Esophagus mucosa (tissue), 1 donor: ENCODE data around the gene TMC8. TPM values are rescaled to one million over a fixed set of nuclear protein-coding genes. Genes with fewer than 3 reads are reported as not detected.
"Not testable (repeated sequence)": the region's sequence is repeated elsewhere in the genome, so short reads cannot be mapped to it uniquely, and the experiment has no call there.

Experiments
- ATAC-seq: fragments of 200-7000 bp; cut with Tn5 transposase; one replicate; pipeline ENCODE4 v1.9.1; 2020
- total RNA-seq: library from RNA; stranded (reverse); gene quantifications from one replicate; pipeline ENCODE4 v1.2.4, GENCODE V29; 2023
- donor health status: DM: yes; HTN: yes; CAD: no.

TMC8 gene
- total RNA-seq, 1 donor from 2014 or later = 2.0 TPM

DNA sequence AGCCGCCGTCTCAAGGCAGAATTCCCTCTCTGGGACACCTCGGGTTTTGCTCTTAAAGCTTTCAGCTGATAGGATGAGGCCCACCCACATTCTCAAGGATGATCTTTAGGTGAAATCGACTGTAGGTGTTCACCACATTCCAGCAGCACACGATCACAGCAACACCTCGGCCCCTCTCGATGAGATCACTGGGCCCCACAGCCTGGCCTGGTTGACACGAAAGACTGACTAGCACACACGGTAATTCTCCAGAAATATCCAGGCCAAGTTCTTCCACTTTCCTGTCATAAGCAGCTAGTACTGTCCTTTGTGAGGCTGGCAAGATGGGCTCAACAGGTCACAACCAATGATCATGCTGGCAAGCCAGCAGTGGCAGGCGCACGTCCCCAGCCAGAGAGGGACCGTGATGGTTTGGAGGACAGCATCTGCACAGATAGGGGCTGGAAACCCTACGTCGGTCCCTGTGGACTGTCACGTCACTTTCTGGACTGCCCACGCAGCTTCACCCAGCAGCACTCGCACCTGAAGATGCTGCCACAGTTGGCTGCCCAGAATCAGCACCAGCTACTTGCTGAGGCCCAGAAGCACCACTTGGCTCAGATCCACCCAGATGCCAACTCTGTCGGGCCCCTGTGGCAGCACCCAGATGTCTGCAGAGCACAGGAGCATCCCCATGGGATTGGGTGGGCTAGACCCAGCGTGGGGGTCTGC, 19.4 kb upstream of the TMC8 start:
- no peak for ATAC-seq

DNA sequence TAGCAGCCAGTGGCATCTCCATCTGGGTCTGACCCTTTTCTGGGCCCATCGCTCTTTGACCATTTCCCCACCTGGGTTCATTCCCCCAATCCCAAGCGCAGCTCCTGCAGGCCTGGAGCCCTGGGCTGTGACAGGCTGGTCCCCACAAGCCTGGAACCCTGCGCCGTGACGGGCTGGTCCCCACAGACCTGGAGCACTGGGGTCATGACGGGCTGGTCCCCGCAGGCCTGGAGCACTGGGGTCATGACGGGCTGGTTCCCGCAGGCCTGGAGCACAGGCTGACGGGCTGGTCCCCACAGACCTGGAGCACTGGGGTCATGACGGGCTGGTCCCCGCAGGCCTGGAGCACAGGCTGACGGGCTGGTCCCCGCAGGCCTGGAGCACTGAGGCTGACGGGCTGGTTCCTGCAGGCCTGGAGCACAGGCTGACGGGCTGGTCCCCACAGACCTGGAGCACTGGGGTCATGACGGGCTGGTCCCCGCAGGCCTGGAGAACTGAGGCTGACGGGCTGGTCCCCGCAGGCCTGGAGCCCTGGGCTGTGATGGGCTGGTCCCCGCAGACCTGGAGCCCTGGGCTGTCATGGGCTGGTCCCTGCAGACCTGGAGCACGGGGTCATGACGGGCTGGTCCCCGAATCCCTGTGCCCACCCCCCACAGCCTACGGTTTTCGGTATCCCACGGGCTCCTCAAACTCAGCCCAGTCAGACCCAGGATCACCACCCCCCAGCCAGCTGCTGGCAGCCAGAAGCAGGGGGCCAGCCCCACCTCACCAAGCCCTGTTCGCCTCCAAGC, 18.6 kb upstream of the TMC8 start:
- peak; percentile 1 for ATAC-seq

DNA sequence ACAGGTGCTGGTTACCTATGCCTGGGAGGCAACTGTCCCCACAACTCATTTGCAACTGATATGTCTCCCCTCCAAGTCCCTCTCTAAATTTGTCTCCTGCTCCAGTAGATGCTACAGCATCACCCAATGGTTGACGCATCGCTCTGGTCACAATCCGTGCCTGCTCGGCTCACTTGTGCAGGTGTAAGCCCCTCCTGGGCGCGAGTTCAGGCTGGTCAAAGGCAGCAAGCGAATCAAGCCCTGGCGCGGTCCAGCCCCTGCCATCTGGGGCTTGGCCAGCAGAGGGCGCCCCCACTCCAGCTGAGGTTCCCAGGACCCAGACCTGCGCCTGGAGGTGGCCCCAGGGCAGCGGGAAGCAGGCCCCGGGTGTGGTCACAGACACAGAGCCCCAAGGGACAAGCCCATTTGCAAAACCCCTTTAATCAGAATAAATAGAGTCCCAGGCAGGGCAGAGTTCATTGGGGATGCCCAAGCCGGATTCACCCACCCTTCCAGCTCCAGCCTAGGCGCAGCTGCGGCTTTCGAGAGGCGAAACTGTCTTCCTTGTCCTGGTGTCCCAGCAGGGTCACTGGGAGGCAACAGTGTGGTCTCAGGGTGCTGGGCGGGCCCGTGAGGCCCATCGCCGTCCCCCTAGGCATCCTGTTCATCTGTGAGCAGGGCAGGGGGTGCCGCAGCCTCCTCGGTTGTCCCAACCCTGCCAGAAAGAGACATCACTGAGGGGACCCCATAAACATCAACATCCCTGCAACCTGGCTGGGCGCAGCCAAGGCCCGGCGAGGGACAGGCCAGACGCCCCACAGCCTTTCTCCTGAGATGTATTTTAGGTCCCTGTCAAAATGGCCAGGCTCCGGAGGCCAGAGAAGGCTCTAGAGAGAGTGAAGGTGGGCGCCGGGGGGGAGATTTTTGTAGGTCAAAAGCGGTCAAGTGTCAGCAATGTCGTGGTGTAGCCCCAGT, 17.8 kb upstream of the TMC8 start:
- peak; percentile 76 for ATAC-seq

DNA sequence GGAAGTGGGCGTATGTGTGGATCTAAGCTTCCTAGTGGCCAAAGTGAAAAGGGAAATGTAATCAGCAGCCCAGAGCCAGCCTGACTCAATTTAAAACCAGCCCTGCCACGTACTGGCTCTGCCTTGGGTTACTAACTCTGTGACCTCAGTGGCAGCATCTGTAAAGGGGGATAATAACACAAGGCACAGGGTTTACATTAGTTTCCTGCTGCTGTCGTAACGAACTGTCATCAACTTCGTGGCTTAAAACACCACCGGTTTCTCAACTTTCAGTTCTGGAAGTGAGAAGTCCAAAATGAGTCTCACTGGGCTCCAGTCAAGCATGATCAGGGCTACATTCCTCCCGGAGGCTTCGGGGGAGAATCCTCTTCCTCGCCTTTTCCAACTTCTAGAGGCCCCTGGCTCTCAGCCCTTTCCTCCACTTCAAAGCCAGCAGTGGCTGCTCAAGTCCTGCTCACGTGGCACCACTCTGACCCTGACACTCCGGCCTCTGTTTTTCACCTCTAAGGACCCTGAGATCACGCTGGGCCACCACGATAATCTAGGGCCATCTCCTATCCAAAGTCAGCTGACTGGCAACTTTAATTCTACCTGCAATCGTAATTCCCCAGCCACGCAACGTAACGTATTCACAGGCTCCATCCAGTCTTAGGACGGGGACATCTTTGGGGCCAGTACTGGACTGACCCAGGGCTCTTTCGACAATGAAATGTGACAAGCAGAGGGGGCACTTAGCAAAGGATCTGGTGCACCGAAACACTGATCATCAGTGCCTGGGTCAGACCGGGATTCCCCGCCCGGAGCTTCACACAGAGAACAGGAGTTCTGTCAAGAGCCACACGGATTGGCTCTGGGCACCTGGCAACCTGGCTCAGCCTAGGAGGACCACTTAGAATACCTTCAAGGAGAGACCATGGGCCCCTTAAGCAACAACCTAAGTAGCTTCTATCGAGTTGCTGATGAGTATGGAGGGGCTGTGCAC, 16.5 kb upstream of the TMC8 start:
- ATAC-seq = peak; percentile 26

DNA sequence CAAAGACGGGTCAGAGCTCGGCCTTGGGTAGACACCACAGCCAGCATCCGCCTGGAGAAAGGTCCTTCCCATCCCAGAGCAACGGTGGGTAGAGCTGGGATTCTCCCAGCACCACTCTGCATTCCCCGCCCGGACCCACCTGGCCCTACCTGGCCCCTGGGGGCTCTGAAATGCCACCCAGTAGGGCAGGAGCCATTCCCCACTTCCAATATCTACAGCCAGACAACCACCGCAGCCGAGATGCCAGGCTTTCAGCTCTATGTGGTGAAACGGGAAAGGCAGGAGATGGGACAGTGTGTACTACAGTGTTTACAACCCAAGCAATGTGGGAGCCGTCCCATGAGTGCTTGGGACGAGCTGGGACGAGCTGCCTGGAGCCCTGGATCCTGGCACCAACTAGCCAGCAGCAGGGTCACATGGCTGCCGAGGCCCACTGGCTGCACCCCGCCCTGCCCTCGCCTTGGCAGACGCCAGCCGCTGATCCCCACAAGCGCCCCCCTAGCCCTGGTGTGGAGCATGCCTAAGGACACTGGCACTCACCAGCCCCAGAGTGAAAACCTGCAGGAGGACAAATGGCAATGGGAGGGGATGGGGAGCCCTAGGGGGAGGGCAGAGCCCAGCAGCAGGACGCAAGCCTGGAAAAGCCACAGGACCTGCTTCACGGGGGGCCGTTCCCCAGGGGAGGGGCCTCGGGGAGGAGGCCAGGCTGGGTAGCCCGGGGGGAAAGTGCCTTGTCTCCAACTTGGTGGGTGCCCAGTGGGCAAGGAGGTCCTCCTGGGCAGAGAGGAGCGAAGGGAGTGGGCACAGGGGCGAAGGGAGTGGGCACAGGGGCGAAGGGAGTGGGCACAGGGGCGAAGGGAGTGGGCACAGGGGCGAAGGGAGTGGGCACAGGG, 15.5 kb upstream of the TMC8 start:
- no peak for ATAC-seq

DNA sequence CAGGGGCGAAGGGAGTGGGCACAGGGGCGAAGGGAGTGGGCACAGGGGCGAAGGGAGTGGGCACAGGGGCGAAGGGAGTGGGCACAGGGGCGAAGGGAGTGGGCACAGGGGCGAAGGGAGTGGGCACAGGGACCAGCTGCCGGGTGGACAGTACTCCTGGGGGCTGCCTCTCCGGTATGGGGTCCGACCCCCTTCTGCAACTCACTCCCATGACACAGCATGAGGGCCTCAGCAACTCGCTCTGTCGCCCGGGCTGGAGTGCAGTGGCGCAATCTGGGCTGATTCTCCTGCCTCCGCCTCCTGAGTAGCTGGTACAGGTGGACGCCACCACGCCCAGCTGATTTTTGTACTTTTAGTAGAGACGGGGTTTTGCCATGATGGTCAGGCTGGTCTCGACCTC, 14.8 kb upstream of the TMC8 start:
- ATAC-seq = not testable (repeated sequence)

DNA sequence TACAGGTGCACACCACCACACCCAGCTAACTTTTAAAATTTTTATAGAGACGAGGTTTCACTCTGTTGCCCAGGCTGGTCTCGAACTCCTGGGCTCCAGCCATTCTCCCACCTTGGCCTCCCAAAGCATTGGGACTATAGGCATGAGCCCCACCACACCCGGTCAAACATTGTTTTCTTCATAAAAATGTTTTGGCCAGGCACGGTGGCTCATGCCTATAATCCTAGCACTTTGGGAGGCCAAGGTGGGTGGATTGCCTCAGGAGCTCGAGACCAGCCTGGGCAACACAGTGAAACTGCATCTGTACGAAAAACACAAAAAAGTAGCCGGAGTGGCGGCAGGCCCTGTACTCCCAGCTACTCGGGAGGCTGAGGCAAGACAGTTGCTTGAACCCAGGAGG, 14.2 kb upstream of the TMC8 start:
- ATAC-seq = no peak

DNA sequence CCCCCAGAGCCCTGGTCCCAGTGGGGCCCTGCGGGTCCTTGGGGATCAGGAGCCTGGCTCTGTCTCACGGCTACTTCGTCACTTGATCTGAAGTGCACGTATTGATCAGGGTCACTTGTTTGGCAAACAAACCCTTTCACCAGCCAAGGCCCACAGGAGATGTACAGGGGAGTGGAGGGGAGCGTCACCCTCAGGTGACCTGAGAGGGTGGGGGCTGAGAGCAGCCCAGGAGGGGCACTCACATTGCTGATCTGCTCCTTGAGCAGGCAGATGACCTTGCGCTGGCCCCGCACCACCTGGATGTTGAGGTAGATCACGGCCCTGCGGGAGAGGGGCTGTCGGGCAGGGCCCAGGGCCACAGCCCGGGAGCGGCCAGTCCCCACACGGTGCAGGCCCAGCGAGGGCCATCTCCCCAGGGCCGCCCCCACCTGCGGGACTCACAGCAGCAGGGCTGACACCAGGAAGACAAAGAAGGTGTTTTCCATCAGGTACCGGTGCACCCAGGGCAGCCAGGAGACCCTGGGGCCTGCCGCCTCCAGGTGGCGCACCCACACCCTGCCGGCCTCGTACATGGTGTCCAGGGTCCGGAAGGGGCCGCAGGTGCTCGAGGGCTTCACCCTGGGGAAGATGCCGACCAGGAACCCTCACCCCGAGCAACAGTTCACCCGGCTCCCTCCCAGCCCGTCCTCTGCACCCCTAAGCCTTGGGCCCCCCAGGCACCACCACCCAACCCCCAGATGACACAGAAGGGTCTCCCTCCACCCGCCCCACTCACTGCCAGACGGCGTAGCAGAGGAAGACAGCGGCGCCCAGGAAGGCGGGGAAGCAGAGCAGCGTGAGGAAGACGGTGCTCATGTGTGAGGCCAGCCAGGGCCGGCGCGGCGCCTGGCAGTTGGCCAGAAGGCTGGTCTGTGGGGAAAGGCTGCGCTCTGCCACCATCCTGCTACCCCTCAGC, 13.3 kb upstream of the TMC8 start:
- peak; percentile 14 for ATAC-seq

DNA sequence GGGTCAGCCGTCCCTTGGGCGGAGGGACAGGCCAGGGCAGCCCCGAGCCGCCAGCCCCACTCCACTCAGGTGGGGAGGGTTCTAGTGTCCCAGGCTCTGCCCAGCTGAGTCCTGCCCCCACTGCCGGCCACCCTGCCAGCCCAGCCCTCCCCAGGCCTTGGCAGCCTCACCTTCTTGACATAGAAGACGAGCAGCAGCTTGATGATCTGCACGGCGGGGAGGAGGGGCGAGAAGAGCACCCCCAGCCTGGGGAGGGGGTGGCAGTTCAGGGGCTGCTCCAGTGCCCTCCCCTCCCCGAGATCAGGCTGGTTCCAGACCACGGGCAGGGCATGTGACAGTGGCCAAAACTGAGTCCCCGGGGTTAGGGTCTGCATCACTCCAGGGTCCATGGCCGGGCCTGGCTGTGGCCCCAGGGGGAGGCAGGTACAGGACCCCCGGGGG, 11.8 kb upstream of the TMC8 start:
- no peak for ATAC-seq

DNA sequence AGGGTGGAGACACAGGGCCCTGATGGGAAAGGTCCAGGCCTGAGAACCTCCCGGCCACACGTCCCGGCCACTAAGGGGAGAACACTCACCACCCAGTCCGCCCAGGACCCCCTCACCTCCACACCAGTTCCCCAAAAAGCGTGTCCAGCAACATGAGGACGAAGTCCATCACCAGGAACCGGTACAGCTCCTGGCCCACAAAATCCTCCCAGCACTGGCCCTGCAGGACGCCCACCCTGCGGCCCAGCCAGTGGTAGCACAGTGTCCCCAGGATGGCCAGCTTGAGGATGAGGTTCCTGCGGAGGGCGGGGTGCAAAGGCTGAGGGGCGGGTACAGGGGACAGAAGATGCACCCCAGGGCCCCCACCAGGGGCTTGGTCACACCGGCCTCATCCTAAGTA, 10.0 kb upstream of the TMC8 start:
- no peak for ATAC-seq

DNA sequence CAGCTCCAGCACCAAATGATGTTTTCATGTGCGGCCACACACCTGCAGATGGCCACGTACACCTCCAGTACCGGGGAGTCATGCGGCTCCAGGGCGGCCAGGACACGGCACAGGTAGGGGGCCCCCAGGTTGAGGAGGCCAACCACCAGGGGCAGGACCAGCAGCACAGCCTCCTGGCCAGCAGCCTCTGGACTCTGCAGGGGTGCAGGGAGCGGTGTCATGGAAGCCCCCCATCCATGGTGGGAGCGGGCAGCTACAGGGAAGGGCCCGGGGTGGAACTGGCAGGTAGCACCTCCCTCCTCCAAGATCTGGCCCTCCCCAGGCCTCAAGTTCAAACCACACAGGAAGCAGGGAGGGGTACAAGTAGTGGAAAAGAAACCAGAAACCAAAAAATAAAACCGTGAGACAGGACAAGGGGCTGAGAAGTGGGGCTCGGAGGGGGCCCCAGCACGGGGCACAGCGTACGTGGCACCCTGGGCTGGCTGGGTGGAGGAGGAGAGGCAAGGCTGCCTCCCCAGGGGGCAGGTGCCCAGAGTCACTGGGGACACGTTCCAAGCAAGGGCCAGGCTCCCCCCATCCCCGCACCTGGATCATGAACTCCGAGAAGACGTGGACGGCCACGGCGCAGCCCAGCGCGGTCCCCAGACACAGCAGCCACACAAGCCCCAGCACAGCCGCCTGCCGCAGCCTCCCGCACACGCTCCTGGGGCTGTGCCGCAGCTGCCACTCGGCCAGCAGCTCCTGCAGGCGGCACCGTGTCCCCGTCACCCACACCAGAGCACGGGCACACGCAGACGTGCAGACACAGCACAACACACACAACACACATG, 9.4 kb upstream of the TMC8 start:
- no peak for ATAC-seq

DNA sequence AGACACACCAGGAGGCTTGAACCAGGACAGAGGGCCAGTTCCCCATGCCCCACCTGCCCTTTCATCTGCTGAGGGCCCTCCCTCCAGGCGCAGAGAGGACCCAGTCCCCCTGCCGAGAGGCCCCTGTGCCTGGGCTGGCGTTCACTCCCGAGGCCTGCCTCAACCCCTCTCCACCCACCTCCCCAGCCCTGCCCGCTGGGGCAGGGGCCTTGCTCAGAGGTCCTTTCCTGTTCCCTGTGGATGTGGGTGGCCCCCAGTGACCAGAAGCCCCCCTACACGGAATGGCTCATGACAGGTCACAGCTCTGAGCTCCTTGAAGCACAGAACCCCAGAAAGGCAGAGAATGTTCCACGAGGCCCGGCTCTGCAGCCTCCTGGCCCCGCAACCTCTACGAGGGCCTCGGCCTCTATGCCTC, 8.8 kb upstream of the TMC8 start:
- no peak for ATAC-seq

DNA sequence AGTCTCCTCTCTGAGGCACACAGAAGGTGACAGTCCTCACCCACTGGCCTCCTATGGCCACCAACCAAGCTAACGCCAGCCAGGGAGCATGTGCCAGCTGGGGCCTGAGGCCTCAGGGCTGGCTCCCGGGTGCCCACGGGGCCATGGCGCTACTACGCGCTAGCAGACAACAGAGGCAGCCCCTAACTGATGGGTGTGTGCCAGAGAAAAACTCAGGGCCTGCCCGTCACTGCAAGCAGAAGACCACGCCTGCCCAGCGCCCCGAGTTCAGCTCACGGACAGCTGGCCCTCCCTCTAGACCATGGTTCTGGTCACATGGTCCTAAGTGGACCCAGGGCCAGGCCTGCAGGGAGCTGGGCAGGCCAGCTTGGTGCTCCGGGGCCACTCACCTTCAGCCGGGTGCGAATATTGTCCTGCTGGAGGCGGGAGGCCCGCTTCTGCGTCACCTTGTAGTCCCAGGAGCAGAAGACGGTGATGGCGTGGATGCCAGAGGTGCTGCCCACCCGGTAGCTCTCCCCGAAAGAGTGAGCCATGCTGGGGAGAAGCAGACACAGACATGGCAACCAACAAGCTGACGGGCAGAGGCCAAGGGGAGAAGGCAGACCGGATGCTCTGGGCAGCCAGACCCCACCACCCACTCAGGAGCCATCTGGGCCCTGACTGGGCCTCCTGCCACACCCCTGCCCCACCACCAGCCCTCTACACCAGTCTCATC, 8.2 kb upstream of the TMC8 start:
- no peak for ATAC-seq

DNA sequence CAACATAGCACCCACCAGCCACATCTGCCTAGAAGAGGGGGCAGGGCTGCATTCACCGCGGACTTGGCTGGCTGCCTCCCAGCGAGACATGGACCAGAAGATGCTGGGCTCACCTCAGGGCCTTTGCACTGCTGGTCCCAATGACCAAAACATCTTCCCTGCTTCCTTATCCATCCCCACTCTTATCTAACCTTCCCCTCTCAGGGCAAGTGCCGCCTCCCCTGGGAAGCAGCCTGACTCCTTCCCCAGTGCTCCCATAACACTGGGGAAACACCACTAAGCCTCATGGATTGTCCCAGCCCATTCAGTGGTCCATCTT, 7.7 kb upstream of the TMC8 start:
- no peak for ATAC-seq

DNA sequence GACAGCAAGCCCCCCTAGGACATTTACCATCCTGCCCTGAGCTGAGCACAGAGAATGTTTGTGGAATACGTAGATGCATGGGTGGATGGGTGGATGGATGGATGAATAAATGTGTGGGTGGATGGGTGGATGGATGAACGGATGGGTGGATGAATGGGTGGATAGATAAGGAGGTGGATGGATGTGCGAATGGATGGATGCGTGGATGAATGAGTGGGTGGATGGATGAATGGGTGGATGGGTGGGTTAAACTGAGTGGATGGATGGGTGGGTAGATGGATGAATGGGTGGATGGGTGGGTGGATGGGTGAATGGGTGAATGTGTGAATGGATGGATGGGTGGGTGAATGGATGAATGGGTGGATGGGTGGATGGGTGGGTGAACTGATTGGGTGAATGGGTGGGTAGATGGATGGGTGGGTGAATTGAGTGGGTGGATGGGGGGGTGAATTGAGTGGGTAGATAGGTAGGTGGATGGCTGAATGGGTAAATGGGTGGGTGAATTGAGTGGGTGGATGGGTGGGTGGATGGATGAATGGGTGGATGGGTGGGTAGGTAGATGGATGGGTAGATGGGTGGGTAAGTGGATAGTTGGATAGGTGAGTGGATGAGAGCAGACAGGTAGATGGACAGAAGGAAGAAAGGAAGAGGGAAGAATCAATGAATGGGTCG, 7.2 kb upstream of the TMC8 start:
- ATAC-seq = no peak

DNA sequence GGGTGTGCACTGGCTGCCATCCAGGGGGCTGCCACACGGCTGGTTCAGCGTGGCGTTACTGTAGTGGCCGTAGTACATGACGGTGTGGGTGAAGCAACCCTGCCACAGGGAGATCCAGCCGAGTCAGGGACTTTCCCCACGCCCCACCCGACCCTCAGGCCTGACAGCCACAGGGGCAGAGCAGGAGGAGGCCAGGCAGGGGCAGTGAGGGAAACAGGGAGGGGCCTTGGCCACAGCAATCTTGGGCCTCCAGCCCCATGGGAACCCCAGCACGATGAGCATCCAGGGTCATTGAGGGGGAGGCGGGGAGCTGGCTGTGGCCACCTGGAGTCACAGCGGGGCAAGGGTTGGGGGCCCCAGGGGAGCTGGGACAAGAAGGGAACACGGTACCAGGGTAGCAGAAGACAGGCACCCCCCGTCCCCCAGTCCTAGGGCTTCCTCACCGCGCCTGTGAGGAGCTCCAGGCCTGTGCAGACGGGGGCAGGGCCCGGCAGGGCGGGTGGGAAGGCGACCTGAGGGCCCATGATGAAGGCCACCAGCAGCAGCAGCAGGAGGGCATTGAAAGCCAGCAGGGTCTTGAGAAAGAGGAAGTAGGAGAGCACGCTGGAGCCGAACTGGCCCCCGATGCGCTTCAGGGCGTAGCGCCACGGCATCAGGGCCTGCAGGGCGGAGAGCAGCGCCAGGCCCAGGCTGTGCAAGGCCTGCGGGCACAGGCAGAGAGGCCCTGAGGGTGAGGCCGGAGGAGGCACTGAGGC, 6.3 kb upstream of the TMC8 start:
- ATAC-seq = no peak

DNA sequence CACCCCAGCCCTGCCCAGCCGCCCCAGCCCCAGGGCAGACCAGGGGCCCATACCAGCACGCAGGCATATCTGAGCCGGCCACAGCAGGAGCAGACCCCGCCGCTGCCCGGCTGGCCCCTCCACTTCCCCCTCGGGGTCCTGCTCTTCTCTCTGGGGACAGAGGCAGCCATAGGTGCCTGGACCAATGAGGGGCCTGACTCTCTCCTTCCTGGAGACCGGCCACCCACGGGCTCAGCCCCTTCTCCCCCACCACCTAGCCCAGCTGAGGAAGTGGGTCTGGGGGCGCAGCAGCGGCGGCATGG, 5.8 kb upstream of the TMC8 start:
- ATAC-seq = no peak
